Karpas-422 (cell line): Measurements from ENCODE around the gene SPAG7. TPM values are rescaled to one million over a fixed set of nuclear protein-coding genes. Genes with fewer than 3 reads are reported as not detected.
"Not testable (repeated sequence)": the region's sequence is repeated elsewhere in the genome, so short reads cannot be mapped to it uniquely, and the experiment has no call there.

Experiments
- DNase-seq: peaks from one replicate; pipeline ENCODE4 v3.0.0-alpha.2; 2015
- H2AFZ ChIP-seq: fragments of 200-600 bp; sonication (generic); 2 replicates; pipeline ENCODE4 v1.6.1; 2014; ENCODE audit warnings: antibody characterized with exemption, low read length, mixed read lengths
- H3K27ac ChIP-seq: fragments of 200-600 bp; sonication (generic); 2 replicates; pipeline ENCODE4 v1.5.1; 2014; ENCODE audit warnings: mild to moderate bottlenecking, low read length, moderate library complexity
- H3K27me3 ChIP-seq: fragments of 200-600 bp; sonication (generic); 2 replicates; pipeline ENCODE4 v1.6.1; 2014; ENCODE audit warnings: low read length, mixed read lengths
- H3K36me3 ChIP-seq: fragments of 200-600 bp; sonication (generic); 2 replicates; pipeline ENCODE4 v1.6.1; 2014; ENCODE audit warnings: low read length, mixed read lengths; ENCODE audit not compliant: insufficient read depth
- H3K4me1 ChIP-seq: fragments of 200-600 bp; sonication (generic); 2 replicates; pipeline ENCODE4 v1.6.1; 2014; ENCODE audit warnings: mild to moderate bottlenecking, low read length, mixed read lengths
- H3K4me2 ChIP-seq: fragments of 200-600 bp; sonication (generic); 2 replicates; pipeline ENCODE4 v1.6.1; 2014; ENCODE audit warnings: low read length, low read depth, mild to moderate bottlenecking; ENCODE audit not compliant: poor library complexity, severe bottlenecking
- H3K4me3 ChIP-seq: fragments of 200-600 bp; sonication (generic); 2 replicates; pipeline ENCODE4 v1.5.1; 2014; ENCODE audit warnings: mild to moderate bottlenecking, antibody characterized with exemption, low read length, mixed read lengths
- H3K79me2 ChIP-seq: fragments of 200-600 bp; sonication (generic); 2 replicates; pipeline ENCODE4 v1.6.1; 2014; ENCODE audit warnings: mild to moderate bottlenecking, low read length, mixed read lengths
- H3K9ac ChIP-seq: fragments of 200-600 bp; sonication (generic); 2 replicates; pipeline ENCODE4 v1.6.0; 2014; ENCODE audit warnings: low read length
- H3K9me2 ChIP-seq: fragments of 200-600 bp; sonication (generic), shearing (Covaris generic); replicated peaks from 2 replicates; pipeline ENCODE4 v1.6.0; 2014; ENCODE audit warnings: mild to moderate bottlenecking, low read length, moderate library complexity; ENCODE audit not compliant: insufficient read depth
- H3K9me3 ChIP-seq: fragments of 300-700, 200-600 bp; sonication (generic); 2 replicates; pipeline ENCODE4 v1.6.1; 2014; ENCODE audit warnings: low read length, mixed read lengths
- H4K20me1 ChIP-seq: fragments of 200-600 bp; sonication (generic); 2 replicates; pipeline ENCODE4 v1.6.1; 2014; ENCODE audit warnings: mild to moderate bottlenecking, antibody characterized with exemption, low read length, low read depth; ENCODE audit not compliant: insufficient read depth
- small RNA-seq: library from RNA; depleted of rRNA; stranded (forward); fragments of <200 nt; gene quantifications from one replicate; pipeline ENCODE3, GENCODE V24; 2014
- total RNA-seq: library from RNA; depleted of rRNA; stranded (reverse); fragments of >200 nt; shearing (Covaris generic); gene quantifications from 2 replicates; pipeline ENCODE4 v1.2.3, GENCODE V29; 2014; ENCODE audit warnings: low replicate concordance; rRNA removed

SPAG7 gene
- total RNA-seq, 1 experiment from 2014 or later = 24.6 TPM

DNA sequence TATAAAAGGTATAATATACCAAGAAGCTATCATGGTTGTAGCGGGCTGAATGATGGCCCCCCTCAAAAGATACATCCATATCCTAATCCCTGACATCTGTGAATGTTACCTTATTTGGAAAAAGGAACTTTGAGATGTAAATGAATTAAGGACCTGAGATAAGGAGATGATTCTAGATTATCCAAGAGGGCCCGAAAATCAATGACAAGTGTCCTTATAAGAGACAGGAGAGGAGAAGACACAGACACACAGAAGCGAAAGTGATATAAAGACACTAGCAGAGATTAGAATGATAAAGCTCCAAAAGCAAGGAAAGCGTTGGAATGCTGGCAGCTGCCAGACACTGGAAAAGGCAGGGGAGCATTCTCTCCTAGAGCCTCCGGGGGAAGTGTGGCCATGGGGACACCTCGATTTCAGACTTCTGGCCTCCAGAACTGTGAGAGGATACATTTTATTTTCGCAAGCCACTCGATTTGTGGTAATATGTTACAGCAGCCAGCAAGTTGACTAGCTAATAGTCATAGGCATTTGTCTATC lies 48.0 kb downstream of the SPAG7 start:
- no peaks in the 10 kb centered on the region for H4K20me1 ChIP-seq
- H3K79me2 ChIP-seq = no peaks in the 10 kb centered on the region
- H3K4me2 ChIP-seq = no peak overlapping the region
- H3K9me3 ChIP-seq = no peaks in the 10 kb centered on the region
- H3K36me3 ChIP-seq = no peaks in the 10 kb centered on the region
- no peak for DNase-seq
- H3K27ac ChIP-seq = no peak overlapping the region
- H3K27me3 ChIP-seq = no peaks in the 10 kb centered on the region
- H3K4me1 ChIP-seq = no peaks in the 10 kb centered on the region
- no peaks in the 10 kb centered on the region for H3K9me2 ChIP-seq
- no peak overlapping the region for H3K4me3 ChIP-seq
- H2AFZ ChIP-seq = no peak overlapping the region
- no peak overlapping the region for H3K9ac ChIP-seq

- H3K4me1 ChIP-seq, H3K9me2 ChIP-seq, H3K9ac ChIP-seq, H3K36me3 ChIP-seq, H2AFZ ChIP-seq, H3K27me3 ChIP-seq, H3K4me2 ChIP-seq, H3K9me3 ChIP-seq, H3K79me2 ChIP-seq, DNase-seq, H3K27ac ChIP-seq, H4K20me1 ChIP-seq, H3K4me3 ChIP-seq: not testable (repeated sequence)
Measured at GRCh38 chr17:4914551-4914950, 53.1 kb downstream of the SPAG7 start.

- Histone ChIP-seq H2AFZ (no peak overlapping the region), H3K4me3 (no peak overlapping the region), H3K4me2 (no peak overlapping the region), H3K9me2 (no peaks in the 10 kb centered on the region), H3K4me1 (0 out of 2 replicates have a peak, but pooled peaks cover under 1% of the 10 kb centered on the region), H3K79me2 (no peaks in the 10 kb centered on the region), H3K27ac (no peak overlapping the region), H3K9ac (no peak overlapping the region), H3K36me3 (no peaks in the 10 kb centered on the region), H3K9me3 (no peaks in the 10 kb centered on the region), H3K27me3 (no peaks in the 10 kb centered on the region), H4K20me1 (no peaks in the 10 kb centered on the region)
- no peak for DNase-seq
Measured at GRCh38 chr17:4913994-4914393, 53.6 kb downstream of the SPAG7 start.

Small RNA genes lying within 50 kb of the gene (small RNA-seq; reads per million reads assigned to genes)
- gene MIR6864 (0.16 reads per million), gene MIR6865 (not detected)

Other genes starting within 250 kb of the SPAG7 start
- 20.3 and 21.0 TPM in 2 replicates for gene MED11, start 236.4 kb downstream of the SPAG7 start, total RNA-seq
- not detected in 2 replicates for gene ZMYND15, start 228.0 kb downstream of the SPAG7 start, total RNA-seq
- gene CXCL16, start 227.9 kb downstream of the SPAG7 start, total RNA-seq = 1.3 and 2.2 TPM in 2 replicates
- gene TM4SF5, start 195.9 kb downstream of the SPAG7 start, total RNA-seq = not detected in 2 replicates
- not detected in 2 replicates for gene VMO1, start 181.5 kb downstream of the SPAG7 start, total RNA-seq
- gene GLTPD2, start 178.9 kb downstream of the SPAG7 start, total RNA-seq = not detected in 2 replicates
- 118 and 168 TPM in 2 replicates for gene PSMB6, start 171.7 kb downstream of the SPAG7 start, total RNA-seq
- 13.1 and 23.3 TPM in 2 replicates for gene PLD2, start 160.7 kb downstream of the SPAG7 start, total RNA-seq
- 28.7 and 56.6 TPM in 2 replicates for gene MINK1, start 134.5 kb downstream of the SPAG7 start, total RNA-seq
- gene C17orf107, start 68.3 kb downstream of the SPAG7 start, total RNA-seq = 0.26 and 0.43 TPM in 2 replicates
- gene CHRNE, start 64.7 kb downstream of the SPAG7 start, total RNA-seq = 0.11 and 0.22 TPM in 2 replicates
- not detected in 2 replicates for gene GP1BA, start 35.5 kb downstream of the SPAG7 start, total RNA-seq
- 79.0 and 79.1 TPM in 2 replicates for gene SLC25A11, start 27.8 kb downstream of the SPAG7 start, total RNA-seq
- 49.9 and 50.5 TPM in 2 replicates for gene RNF167, start 27.5 kb downstream of the SPAG7 start, total RNA-seq
- gene PFN1, start 19.3 kb downstream of the SPAG7 start, total RNA-seq = 748 and 1,567 TPM in 2 replicates
- gene ENO3, start 16.7 kb downstream of the SPAG7 start, total RNA-seq = 31.1 and 31.6 TPM in 2 replicates
- gene CAMTA2, start 19.9 kb upstream of the SPAG7 start, total RNA-seq = 9.5 and 15.6 TPM in 2 replicates
- gene INCA1, start 29.7 kb upstream of the SPAG7 start, total RNA-seq = not detected in 2 replicates
- 10.2 and 19.0 TPM in 2 replicates for gene KIF1C, start 30.1 kb upstream of the SPAG7 start, total RNA-seq
- not detected in 2 replicates for gene SLC52A1, start 67.6 kb upstream of the SPAG7 start, total RNA-seq
- 0.63 and 0.72 TPM in 2 replicates for gene ZFP3, start 110.7 kb upstream of the SPAG7 start, total RNA-seq
- 11.3 and 19.7 TPM in 2 replicates for gene ZNF232, start 144.1 kb upstream of the SPAG7 start, total RNA-seq
- not detected in 2 replicates for gene USP6, start 148.2 kb upstream of the SPAG7 start, total RNA-seq
- 14.5 and 23.0 TPM in 2 replicates for gene ZNF594, start 224.1 kb upstream of the SPAG7 start, total RNA-seq